Measurements from ENCODE around the gene DUSP8. TPM values are rescaled to one million over a fixed set of nuclear protein-coding genes. Genes with fewer than 3 reads are reported as not detected.

DUSP8 gene
- polyA plus RNA-seq, 1 donor from 2014 or later = 3.5 TPM

GRCh38 chr11:1523077-1523476 lies 49.0 kb downstream of the DUSP8 start:
- H3F3A ChIP-seq (ENCODE audit: insufficient read depth, low read length, poor library complexity, severe bottlenecking) = no peaks in the 10 kb centered on the region
- H3K79me2 ChIP-seq (replicated peaks; ENCODE audit: insufficient read depth, low read length) = no peaks in the 10 kb centered on the region
- H3K9me3 ChIP-seq (ENCODE audit: low read length) = no peaks in the 10 kb centered on the region
- H2AFZ ChIP-seq (ENCODE audit: low read depth, low read length) = no peak overlapping the region
- no peak overlapping the region for H3K27ac ChIP-seq (ENCODE audit: low read length)
- H3K9me2 ChIP-seq (ENCODE audit: insufficient read depth, low read length) = no peaks in the 10 kb centered on the region
- H3K36me3 ChIP-seq (ENCODE audit: insufficient read depth, low read length) = no peaks in the 10 kb centered on the region
- no peaks in the 10 kb centered on the region for H4K20me1 ChIP-seq (ENCODE audit: insufficient read depth)
- H3K9ac ChIP-seq (ENCODE audit: low read length) = no peak overlapping the region
- no peaks in the 10 kb centered on the region for H3K27me3 ChIP-seq (ENCODE audit: insufficient read depth, low read depth, low read length)
- no peak overlapping the region for H3K4me3 ChIP-seq (ENCODE audit: low read length)
- no peak overlapping the region for H3K4me2 ChIP-seq (ENCODE audit: low read length)
- TF ChIP-seq, protein P1, sequence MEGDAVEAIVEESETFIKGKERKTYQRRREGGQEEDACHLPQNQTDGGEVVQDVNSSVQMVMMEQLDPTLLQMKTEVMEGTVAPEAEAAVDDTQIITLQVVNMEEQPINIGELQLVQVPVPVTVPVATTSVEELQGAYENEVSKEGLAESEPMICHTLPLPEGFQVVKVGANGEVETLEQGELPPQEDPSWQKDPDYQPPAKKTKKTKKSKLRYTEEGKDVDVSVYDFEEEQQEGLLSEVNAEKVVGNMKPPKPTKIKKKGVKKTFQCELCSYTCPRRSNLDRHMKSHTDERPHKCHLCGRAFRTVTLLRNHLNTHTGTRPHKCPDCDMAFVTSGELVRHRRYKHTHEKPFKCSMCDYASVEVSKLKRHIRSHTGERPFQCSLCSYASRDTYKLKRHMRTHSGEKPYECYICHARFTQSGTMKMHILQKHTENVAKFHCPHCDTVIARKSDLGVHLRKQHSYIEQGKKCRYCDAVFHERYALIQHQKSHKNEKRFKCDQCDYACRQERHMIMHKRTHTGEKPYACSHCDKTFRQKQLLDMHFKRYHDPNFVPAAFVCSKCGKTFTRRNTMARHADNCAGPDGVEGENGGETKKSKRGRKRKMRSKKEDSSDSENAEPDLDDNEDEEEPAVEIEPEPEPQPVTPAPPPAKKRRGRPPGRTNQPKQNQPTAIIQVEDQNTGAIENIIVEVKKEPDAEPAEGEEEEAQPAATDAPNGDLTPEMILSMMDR (IDR thresholded peaks at IDR 0.05; ENCODE audit: poor library complexity, severe bottlenecking) = no peak
- TF ChIP-seq POLR2AphosphoS5 (IDR thresholded peaks at IDR 0.05) (no peak), EP300 (conservative IDR thresholded peaks at IDR 0.05; ENCODE audit: poor library complexity, severe bottlenecking) (no peak), MXI1 (conservative IDR thresholded peaks at IDR 0.05; ENCODE audit: poor library complexity, severe bottlenecking) (no peak), TAF1 (IDR thresholded peaks at IDR 0.05; ENCODE audit: low read depth) (no peak), RAD21 (conservative IDR thresholded peaks at IDR 0.05) (no peak), SMC3 (conservative IDR thresholded peaks at IDR 0.05; ENCODE audit: poor library complexity) (no peak), REST (IDR thresholded peaks at IDR 0.05; ENCODE audit: borderline replicate concordance) (no peak), EZH2 (IDR thresholded peaks at IDR 0.05; ENCODE audit: borderline replicate concordance, insufficient read depth, low read length, poor library complexity, severe bottlenecking) (no peak)

- H2AFZ ChIP-seq (ENCODE audit: low read depth, low read length) = no peak overlapping the region
- H3K27me3 ChIP-seq (ENCODE audit: insufficient read depth, low read depth, low read length) = no peaks in the 10 kb centered on the region
- H3K4me2 ChIP-seq (ENCODE audit: low read length) = no peak overlapping the region
- no peaks in the 10 kb centered on the region for H4K20me1 ChIP-seq (ENCODE audit: insufficient read depth)
- H3K4me3 ChIP-seq (ENCODE audit: low read length) = no peak overlapping the region
- no peaks in the 10 kb centered on the region for H3K9me2 ChIP-seq (ENCODE audit: insufficient read depth, low read length)
- no peaks in the 10 kb centered on the region for H3K36me3 ChIP-seq (ENCODE audit: insufficient read depth, low read length)
- no peak overlapping the region for H3K9ac ChIP-seq (ENCODE audit: low read length)
- no peak overlapping the region for H3K27ac ChIP-seq (ENCODE audit: low read length)
- no peaks in the 10 kb centered on the region for H3K9me3 ChIP-seq (ENCODE audit: low read length)
- TF ChIP-seq EP300 (conservative IDR thresholded peaks at IDR 0.05; ENCODE audit: poor library complexity, severe bottlenecking) = no peak
- H3F3A ChIP-seq (ENCODE audit: insufficient read depth, low read length, poor library complexity, severe bottlenecking) = no peaks in the 10 kb centered on the region
- H3K79me2 ChIP-seq (replicated peaks; ENCODE audit: insufficient read depth, low read length) = no peaks in the 10 kb centered on the region
These were observed 50.0 kb downstream of the DUSP8 start for GRCh38 chr11:1522081-1522424.
